ENCODE measurements around the gene S100A7. TPM values are rescaled to one million over a fixed set of nuclear protein-coding genes. Genes with fewer than 3 reads are reported as not detected.
A peak's percentile ranks its signal among the peaks of the same experiment; 100 is the strongest.

S100A7 gene
- total and polyA plus RNA-seq, 9 of the 15 experiments (the other 6 are each of a cell fraction or from before 2014, with no cell fraction given) = not detected

- TF ChIP-seq IRF9 (tag; IDR thresholded peaks at IDR 0.05) (no peak), RBM34 (IDR thresholded peaks at IDR 0.05; ENCODE audit: borderline replicate concordance, insufficient read depth, low read length) (no peak), PHB2 (IDR thresholded peaks at IDR 0.05; ENCODE audit: low read depth) (no peak), NFE2 (IDR thresholded peaks at IDR 0.05; ENCODE audit: low read depth) (peak; percentile 53; the same call in 1 of the 2 replicates), SETDB1 (IDR thresholded peaks at IDR 0.05; ENCODE audit: low read length) (no peak), HLTF (IDR thresholded peaks at IDR 0.05) (no peak), SOX6 (IDR thresholded peaks at IDR 0.05) (peak; percentile 93), HOXB6 (CRISPR knock-in tag; IDR thresholded peaks at IDR 0.05; ENCODE audit: borderline replicate concordance) (no peak), CREM (IDR thresholded peaks at IDR 0.05; ENCODE audit: low read depth) (peak; percentile 51; the same call in 1 of the 2 replicates), NCOR1 (IDR thresholded peaks at IDR 0.05) (peak; percentile 89), MAFK (IDR thresholded peaks at IDR 0.05; ENCODE audit: low read length) (no peak), PCBP1 (IDR thresholded peaks at IDR 0.05; ENCODE audit: low read depth, low read length, poor library complexity, severe bottlenecking) (no peak), SAFB (IDR thresholded peaks at IDR 0.05; ENCODE audit: borderline replicate concordance, low read depth, low read length) (no peak), TCF15 (CRISPR knock-in tag; IDR thresholded peaks at IDR 0.05) (no peak), SNAPC5 (CRISPR knock-in tag; IDR thresholded peaks at IDR 0.05) (no peak), ZNF717 (CRISPR knock-in tag; IDR thresholded peaks at IDR 0.05) (no peak), PATZ1 (CRISPR knock-in tag; IDR thresholded peaks at IDR 0.05; ENCODE audit: borderline replicate concordance) (no peak), SMAD4 (CRISPR knock-in tag; conservative IDR thresholded peaks at IDR 0.05) (peak; percentile 93), ZNF584 (CRISPR knock-in tag; IDR thresholded peaks at IDR 0.05; ENCODE audit: low read depth) (peak; percentile 81; the same call in 1 of the 2 replicates), ZNF134 (CRISPR knock-in tag; conservative IDR thresholded peaks at IDR 0.05) (no peak), NONO (IDR thresholded peaks at IDR 0.05; ENCODE audit: low read depth in 2 of 2, low read length in 1 of 2) (no peak), TBP (optimal IDR thresholded peaks at IDR 0.05; ENCODE audit: low read depth, low read length) (no peak)
- TF ChIP-seq, protein P1, sequence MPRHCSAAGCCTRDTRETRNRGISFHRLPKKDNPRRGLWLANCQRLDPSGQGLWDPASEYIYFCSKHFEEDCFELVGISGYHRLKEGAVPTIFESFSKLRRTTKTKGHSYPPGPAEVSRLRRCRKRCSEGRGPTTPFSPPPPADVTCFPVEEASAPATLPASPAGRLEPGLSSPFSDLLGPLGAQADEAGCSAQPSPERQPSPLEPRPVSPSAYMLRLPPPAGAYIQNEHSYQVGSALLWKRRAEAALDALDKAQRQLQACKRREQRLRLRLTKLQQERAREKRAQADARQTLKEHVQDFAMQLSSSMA (CRISPR knock-in tag; IDR thresholded peaks at IDR 0.05) = no peak
Observed at GRCh38 chr1:153432874-153433681, 27.4 kb downstream of the S100A7 start (continued).

All from K562 (cell line).